ENCODE measurements around the gene SLC7A7.

DNA sequence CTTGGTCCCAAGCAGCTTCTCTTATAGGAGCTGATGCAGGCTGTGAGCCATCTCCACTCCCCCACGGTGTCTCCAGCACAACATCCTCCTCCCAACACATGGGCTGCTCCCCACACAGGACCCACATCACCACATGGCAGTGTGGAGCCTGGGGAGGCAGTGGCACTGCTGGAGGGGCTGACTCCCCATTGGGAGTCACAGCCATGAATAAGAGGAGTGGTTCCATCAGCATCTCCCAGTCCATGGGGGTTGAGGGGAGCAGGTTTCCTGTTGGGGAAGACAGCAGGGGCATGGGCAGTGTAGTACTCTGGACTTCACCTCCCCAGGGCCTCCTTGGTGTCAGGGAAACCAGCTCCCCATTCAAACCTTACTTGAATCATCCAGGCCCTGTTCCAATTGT, 89.2 kb downstream of the SLC7A7 start:
- TF ChIP-seq, protein P1, sequence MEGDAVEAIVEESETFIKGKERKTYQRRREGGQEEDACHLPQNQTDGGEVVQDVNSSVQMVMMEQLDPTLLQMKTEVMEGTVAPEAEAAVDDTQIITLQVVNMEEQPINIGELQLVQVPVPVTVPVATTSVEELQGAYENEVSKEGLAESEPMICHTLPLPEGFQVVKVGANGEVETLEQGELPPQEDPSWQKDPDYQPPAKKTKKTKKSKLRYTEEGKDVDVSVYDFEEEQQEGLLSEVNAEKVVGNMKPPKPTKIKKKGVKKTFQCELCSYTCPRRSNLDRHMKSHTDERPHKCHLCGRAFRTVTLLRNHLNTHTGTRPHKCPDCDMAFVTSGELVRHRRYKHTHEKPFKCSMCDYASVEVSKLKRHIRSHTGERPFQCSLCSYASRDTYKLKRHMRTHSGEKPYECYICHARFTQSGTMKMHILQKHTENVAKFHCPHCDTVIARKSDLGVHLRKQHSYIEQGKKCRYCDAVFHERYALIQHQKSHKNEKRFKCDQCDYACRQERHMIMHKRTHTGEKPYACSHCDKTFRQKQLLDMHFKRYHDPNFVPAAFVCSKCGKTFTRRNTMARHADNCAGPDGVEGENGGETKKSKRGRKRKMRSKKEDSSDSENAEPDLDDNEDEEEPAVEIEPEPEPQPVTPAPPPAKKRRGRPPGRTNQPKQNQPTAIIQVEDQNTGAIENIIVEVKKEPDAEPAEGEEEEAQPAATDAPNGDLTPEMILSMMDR (IDR thresholded peaks at IDR 0.05) = no peak
- TF ChIP-seq POLR2A (IDR thresholded peaks at IDR 0.05) = no peak

All from upper lobe of left lung (tissue), 4 donors.